Inferior parietal cortex (tissue), 1 donor: ENCODE data around the gene P2RX5.
"Not testable (repeated sequence)": the region's sequence is repeated elsewhere in the genome, so short reads cannot be mapped to it uniquely, and the experiment has no call there.

Experiments
- DNase-seq: peaks from one replicate; pipeline ENCODE4 v3.0.0-alpha.2; 2016; ENCODE audit errors: extremely low spot score

Gene P2RX5

GRCh38 chr17:3712811-3713463 lies 17.0 kb upstream of the P2RX5 start:
- no peak for DNase-seq

DNA sequence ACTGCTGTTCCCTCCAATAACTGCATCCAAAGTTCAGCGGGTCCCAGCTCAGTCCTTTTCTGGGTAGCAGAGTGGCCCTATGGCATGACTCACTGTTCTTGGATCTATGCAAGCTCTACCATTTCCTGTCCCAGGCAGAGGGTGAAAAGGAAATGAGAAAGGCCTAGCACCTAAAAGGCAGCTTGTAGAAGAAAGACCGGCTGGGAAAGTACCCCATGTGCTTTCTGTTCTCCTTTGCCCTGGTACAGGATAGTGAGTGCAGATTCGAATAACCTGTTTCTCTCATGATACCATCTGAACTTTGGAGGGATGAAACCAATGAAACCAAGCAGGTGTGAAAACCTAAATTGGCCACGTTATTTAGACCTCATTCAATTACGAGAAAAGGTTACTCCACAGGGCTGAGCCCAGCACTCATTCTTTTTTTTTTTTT lies 15.0 kb upstream of the P2RX5 start:
- no peak for DNase-seq

GRCh38 chr17:3708366-3708765 lies 12.4 kb upstream of the P2RX5 start:
- no peak for DNase-seq

- not testable (repeated sequence) for DNase-seq
Observed at GRCh38 chr17:3705718-3705984, 9.7 kb upstream of the P2RX5 start.

GRCh38 chr17:3704931-3705717 lies 9.2 kb upstream of the P2RX5 start:
- no peak for DNase-seq

GRCh38 chr17:3702041-3702539 lies 6.1 kb upstream of the P2RX5 start:
- DNase-seq: not testable (repeated sequence)

GRCh38 chr17:3699951-3700350 lies 4.0 kb upstream of the P2RX5 start:
- DNase-seq: no peak

GRCh38 chr17:3698139-3698538 lies 2.2 kb upstream of the P2RX5 start:
- DNase-seq: no peak

GRCh38 chr17:3697103-3697476 lies 1.1 kb upstream of the P2RX5 start:
- peak; percentile 32 for DNase-seq

GRCh38 chr17:3695129-3695722 lies 729 bp downstream of the P2RX5 start:
- no peak for DNase-seq

- DNase-seq: no peak
Observed at GRCh38 chr17:3693829-3694231, 2.1 kb downstream of the P2RX5 start.

DNA sequence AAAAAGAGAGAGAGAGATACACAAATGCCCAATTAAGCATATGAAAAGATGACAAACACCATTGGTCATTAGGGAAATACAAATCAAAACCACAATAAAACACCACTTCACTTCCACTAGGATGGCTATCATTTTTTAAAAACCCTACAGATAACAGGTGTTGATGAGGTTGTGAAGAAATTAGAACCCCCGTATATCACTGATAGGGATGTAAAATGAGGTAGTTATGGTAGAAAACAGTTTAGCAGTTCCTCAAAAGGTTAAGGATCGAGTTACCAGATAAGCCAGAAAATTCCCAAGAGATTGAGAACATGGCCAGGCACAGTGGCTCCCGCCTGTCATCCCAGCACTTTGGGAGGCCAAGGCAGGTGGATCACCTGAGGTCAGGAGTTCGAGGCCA lies 2.8 kb downstream of the P2RX5 start:
- no peak for DNase-seq

GRCh38 chr17:3692346-3692745 lies 3.6 kb downstream of the P2RX5 start:
- no peak for DNase-seq

- DNase-seq: no peak
Observed at GRCh38 chr17:3691617-3692067, 4.3 kb downstream of the P2RX5 start.

GRCh38 chr17:3690094-3690715 lies 5.8 kb downstream of the P2RX5 start:
- DNase-seq: no peak

- DNase-seq: no peak
Observed at GRCh38 chr17:3689262-3690093, 6.5 kb downstream of the P2RX5 start.

DNA sequence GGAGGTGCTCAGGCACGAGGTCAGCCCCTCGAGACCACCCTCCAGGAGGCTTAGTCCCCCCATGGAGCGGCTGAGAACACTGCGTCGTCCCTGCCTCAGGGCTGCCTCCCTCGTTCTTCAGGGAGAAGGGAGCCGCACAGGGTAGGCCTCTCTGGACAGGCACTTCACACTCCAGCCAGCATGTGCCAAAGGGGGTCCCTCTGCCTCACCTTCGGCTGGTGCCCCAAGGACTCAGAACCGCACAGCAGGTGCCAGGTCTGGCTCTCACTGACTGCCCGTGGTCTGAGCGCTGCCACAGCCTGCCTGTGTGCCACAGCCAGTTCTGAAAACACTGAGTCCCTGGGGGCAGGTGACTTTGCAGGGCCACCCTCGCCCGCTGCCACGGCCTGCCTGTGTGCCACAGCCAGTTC lies 7.1 kb downstream of the P2RX5 start:
- no peak for DNase-seq

DNA sequence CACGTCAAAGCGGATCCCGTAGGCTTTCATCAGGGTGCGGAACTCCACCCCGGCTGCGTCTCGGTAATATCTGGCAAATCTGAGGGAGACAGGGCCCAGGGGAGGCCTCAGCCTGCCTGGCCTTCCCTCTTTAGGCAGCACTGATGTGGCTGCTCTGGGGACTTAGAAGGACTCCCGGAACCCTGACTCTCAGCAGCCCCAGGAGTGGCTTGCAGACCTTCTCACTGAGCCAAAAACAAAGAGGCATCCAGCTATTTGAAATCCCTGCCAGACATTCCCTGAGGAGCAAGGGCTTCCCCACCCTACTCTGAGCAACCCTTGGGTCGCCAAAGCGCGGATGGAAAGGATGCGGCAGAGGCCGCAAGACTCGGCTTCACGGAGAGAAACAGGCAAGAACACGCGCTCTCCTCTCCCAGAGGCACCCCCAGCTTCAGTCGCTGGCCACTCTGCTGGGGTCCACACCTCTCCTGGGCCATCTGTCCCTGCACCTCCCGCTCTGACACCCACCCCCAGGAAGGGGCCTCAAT lies 7.9 kb downstream of the P2RX5 start:
- no peak for DNase-seq

- DNase-seq: no peak
Observed at GRCh38 chr17:3685174-3685573, 10.8 kb downstream of the P2RX5 start.

- DNase-seq: no peak
Observed at GRCh38 chr17:3683054-3683511, 12.9 kb downstream of the P2RX5 start.

DNA sequence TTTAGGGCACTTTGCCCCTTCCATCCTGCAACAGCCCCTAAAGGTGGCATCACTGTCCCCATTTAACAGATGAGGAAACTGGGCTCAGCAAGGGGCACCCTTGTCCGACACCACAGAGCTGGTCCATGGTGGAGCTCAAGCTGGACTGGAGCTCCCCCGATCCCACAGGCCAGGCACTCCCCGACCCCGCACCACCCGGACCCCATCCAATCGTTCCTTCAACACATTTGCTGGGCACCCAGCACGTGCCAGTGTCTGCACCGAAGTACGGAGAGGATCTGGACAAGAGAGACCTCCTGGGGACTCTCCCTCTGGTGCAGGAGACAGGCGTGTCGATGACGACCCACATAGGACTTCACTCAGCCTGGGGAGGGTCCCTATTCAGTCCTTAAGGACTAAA lies 13.9 kb downstream of the P2RX5 start:
- DNase-seq: no peak
